ENCODE measurements around the gene ADCY4.

GRCh38 chr14:24297190-24297964, 37.5 kb downstream of the ADCY4 start:
- no peak for TF ChIP-seq ZNF274 (IDR thresholded peaks at IDR 0.05; ENCODE audit: low read depth, low read length)
- no peak for TF ChIP-seq YY1 (IDR thresholded peaks at IDR 0.05; ENCODE audit: insufficient read depth, insufficient read length)
- no peak for TF ChIP-seq SUZ12 (IDR thresholded peaks at IDR 0.05; ENCODE audit: extremely low read depth, insufficient read depth, insufficient read length)

Measured in NT2/D1 (cell line).